ENCODE data around the gene ACAD11. TPM values are rescaled to one million over a fixed set of nuclear protein-coding genes. Genes with fewer than 3 reads are reported as not detected.

ACAD11 gene
- polyA plus RNA-seq, 3 donors = 0.31 to 25.4 (median 0.40) TPM

DNA sequence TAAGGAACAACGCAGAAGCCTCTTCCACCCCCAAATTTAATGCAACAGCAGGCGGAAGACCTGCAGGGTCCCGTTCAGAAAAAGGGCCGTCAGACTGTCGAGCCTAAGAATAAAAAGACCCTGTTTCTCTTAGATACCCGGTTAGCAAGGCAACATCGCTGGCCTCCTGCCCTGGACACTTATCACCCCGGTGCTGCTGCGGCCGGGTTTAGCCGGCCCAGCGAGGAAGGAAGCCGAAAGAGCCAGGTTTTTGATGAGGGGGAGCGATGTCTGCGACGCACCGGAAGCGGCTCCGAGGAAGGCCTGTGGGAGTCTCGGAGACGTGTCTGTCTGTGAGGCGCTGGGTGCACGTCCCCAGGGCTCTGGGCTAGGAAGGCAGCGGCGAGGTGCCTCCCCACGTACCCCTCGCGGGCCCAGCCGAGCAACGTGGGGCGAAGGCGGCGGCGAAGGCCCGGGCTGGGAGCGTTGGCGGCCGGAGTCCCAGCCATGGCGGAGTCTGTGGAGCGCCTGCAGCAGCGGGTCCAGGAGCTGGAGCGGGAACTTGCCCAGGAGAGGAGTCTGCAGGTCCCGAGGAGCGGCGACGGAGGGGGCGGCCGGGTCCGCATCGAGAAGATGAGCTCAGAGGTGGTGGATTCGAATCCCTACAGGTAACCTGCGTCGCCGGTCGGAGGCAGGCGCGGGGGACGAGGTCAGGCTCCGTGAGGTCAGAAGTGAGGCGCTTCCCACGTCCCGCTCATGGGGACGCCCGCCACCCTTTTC, 622 bp upstream of the ACAD11 start, which contains the start of gene UBA5:
Gene UBA5, plus strand, starts transcription at position 278 of the 759 bp plus-strand sequence. Its CDS starts 209 bp downstream, at position 487.
- Mint-ChIP-seq H3K9me3 (no peaks in the 10 kb centered on the region), H3K36me3 (no peaks in the 10 kb centered on the region), H3K27me3 (ENCODE audit: low read depth in 3 of 3) (no peaks in the 10 kb centered on the region), H3K4me3 (peak within 1 kb of the TSS; percentile 98), H3K4me1 (peaks cover 31% of the 10 kb centered on the region), H3K27ac (peak within 1 kb of the TSS; percentile 74 to 95 (median 91))
- intact Hi-C loops (cut with micrococcal nuclease) = no loop called here
- Histone ChIP-seq H3K27me3 (ENCODE audit: control insufficient read depth in 2 of 2, insufficient read depth in 2 of 2, low read length in 2 of 2) (no peaks in the 10 kb centered on the region), H2AFZ (ENCODE audit: insufficient read depth, low read depth, low read length, poor library complexity, severe bottlenecking) (peak within 1 kb of the TSS; percentile 99), H3K36me3 (replicated peaks in 1 of 2; ENCODE audit: control insufficient read depth in 1 of 2, insufficient read depth in 2 of 2, low read length in 2 of 2) (peaks cover 0 to 2% of the 10 kb centered on the region in 2 donors), H3K9ac (ENCODE audit: insufficient read depth, low read length, poor library complexity, severe bottlenecking) (peak within 1 kb of the TSS; percentile 88), H3K4me2 (replicated peaks; ENCODE audit: extremely low read depth, low read length, poor library complexity, severe bottlenecking) (peak within 1 kb of the TSS; percentile 96), H4K20me1 (ENCODE audit: insufficient read depth, low read length) (no peaks in the 10 kb centered on the region), H3K4me3 (replicated peaks in 1 of 3; ENCODE audit: low read depth in 2 of 3, low read length in 3 of 3) (peak within 1 kb of the TSS; percentile 62 to 96 (median 79)), H3K4me1 (ENCODE audit: control insufficient read depth in 1 of 2, insufficient read depth in 2 of 2, low read length in 2 of 2) (peaks cover 16 to 23% of the 10 kb centered on the region in 2 donors), H3K9me3 (replicated peaks in 1 of 2; ENCODE audit: control insufficient read depth in 1 of 2, insufficient read depth in 1 of 2, low read length in 2 of 2) (no peaks in the 10 kb centered on the region), H3K79me2 (ENCODE audit: insufficient read depth, low read length) (peaks cover 24% of the 10 kb centered on the region), H3K27ac (ENCODE audit: low read depth in 1 of 2, low read length in 2 of 2) (peak within 1 kb of the TSS; percentile 73 to 87)
- WGBS (ENCODE audit: insufficient coverage) = under 1% methylated on average over 64 of the region's 64 CpGs
- TF ChIP-seq, protein P1, sequence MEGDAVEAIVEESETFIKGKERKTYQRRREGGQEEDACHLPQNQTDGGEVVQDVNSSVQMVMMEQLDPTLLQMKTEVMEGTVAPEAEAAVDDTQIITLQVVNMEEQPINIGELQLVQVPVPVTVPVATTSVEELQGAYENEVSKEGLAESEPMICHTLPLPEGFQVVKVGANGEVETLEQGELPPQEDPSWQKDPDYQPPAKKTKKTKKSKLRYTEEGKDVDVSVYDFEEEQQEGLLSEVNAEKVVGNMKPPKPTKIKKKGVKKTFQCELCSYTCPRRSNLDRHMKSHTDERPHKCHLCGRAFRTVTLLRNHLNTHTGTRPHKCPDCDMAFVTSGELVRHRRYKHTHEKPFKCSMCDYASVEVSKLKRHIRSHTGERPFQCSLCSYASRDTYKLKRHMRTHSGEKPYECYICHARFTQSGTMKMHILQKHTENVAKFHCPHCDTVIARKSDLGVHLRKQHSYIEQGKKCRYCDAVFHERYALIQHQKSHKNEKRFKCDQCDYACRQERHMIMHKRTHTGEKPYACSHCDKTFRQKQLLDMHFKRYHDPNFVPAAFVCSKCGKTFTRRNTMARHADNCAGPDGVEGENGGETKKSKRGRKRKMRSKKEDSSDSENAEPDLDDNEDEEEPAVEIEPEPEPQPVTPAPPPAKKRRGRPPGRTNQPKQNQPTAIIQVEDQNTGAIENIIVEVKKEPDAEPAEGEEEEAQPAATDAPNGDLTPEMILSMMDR (IDR thresholded peaks at IDR 0.05) = no peak
- peak; percentile 38 to 46 (median 38) for DNase-seq

DNA sequence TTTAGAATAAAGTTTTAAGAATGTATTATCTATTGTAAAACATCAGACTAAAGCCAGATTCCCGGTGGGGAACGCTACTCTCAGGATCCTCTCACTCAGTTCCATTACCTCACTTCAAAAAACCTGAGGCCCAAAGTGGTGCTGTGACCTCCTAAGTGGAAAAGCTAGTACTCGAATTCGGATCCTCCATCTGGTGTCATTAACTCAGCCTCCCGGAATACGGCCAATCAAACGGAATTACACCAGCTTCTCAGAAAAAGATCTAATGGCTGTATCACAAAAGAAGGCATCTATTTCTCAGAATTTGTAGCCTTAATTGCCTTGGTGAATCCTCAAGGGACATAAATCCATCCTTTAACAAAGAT, 627 bp downstream of the ACAD11 start:
- peak overlapping the region; percentile 62 to 96 (median 79) for H3K4me3 ChIP-seq (replicated peaks in 1 of 3; ENCODE audit: low read depth in 2 of 3, low read length in 3 of 3)
- intact Hi-C loops (cut with micrococcal nuclease) = no loop called here
- peak overlapping the region; percentile 96 for H3K4me2 ChIP-seq (replicated peaks; ENCODE audit: extremely low read depth, low read length, poor library complexity, severe bottlenecking)
- Mint-ChIP-seq H3K4me3 (peak overlapping the region; percentile 98), H3K36me3 (no peaks in the 10 kb centered on the region), H3K4me1 (peaks cover 33% of the 10 kb centered on the region), H3K9me3 (no peaks in the 10 kb centered on the region), H3K27me3 (ENCODE audit: low read depth in 3 of 3) (no peaks in the 10 kb centered on the region), H3K27ac (peak overlapping the region in 1 of 7 donors; percentile 95)
- DNase-seq = no peak
- H3K36me3 ChIP-seq (replicated peaks in 1 of 2; ENCODE audit: control insufficient read depth in 1 of 2, insufficient read depth in 2 of 2, low read length in 2 of 2) = no peaks in the 10 kb centered on the region
- peak overlapping the region; percentile 88 for H3K9ac ChIP-seq (ENCODE audit: insufficient read depth, low read length, poor library complexity, severe bottlenecking)
- no peaks in the 10 kb centered on the region for H4K20me1 ChIP-seq (ENCODE audit: insufficient read depth, low read length)
- WGBS (ENCODE audit: insufficient coverage) = 42% methylated on average over 4 of the region's 7 CpGs
- no peaks in the 10 kb centered on the region for H3K9me3 ChIP-seq (replicated peaks in 1 of 2; ENCODE audit: control insufficient read depth in 1 of 2, insufficient read depth in 1 of 2, low read length in 2 of 2)
- TF ChIP-seq, protein P1 (IDR thresholded peaks at IDR 0.05) = no peak
- H2AFZ ChIP-seq (ENCODE audit: insufficient read depth, low read depth, low read length, poor library complexity, severe bottlenecking) = peak overlapping the region; percentile 99
- no peak overlapping the region for H3K27ac ChIP-seq (ENCODE audit: low read depth in 1 of 2, low read length in 2 of 2)
- peaks cover 16 to 23% of the 10 kb centered on the region in 2 donors for H3K4me1 ChIP-seq (ENCODE audit: control insufficient read depth in 1 of 2, insufficient read depth in 2 of 2, low read length in 2 of 2)
- no peaks in the 10 kb centered on the region for H3K27me3 ChIP-seq (ENCODE audit: control insufficient read depth in 2 of 2, insufficient read depth in 2 of 2, low read length in 2 of 2)
- H3K79me2 ChIP-seq (ENCODE audit: insufficient read depth, low read length) = peaks cover 24% of the 10 kb centered on the region

All from CD14-positive monocyte (primary cell).